ENCODE data around the gene APH1B.

GRCh38 chr15:63314409-63314808 is 37.0 kb downstream of the APH1B start:
- TF ChIP-seq ZFP30 (CRISPR knock-in tag; IDR thresholded peaks at IDR 0.05): no peak
- TF ChIP-seq ZNF8 (CRISPR knock-in tag; IDR thresholded peaks at IDR 0.05): no peak
- no peak for TF ChIP-seq CREB5 (CRISPR knock-in tag; IDR thresholded peaks at IDR 0.05; ENCODE audit: low read depth)
- no peak for TF ChIP-seq ARNTL (CRISPR knock-in tag; IDR thresholded peaks at IDR 0.05; ENCODE audit: borderline replicate concordance, low read depth)
- TF ChIP-seq, protein P1, sequence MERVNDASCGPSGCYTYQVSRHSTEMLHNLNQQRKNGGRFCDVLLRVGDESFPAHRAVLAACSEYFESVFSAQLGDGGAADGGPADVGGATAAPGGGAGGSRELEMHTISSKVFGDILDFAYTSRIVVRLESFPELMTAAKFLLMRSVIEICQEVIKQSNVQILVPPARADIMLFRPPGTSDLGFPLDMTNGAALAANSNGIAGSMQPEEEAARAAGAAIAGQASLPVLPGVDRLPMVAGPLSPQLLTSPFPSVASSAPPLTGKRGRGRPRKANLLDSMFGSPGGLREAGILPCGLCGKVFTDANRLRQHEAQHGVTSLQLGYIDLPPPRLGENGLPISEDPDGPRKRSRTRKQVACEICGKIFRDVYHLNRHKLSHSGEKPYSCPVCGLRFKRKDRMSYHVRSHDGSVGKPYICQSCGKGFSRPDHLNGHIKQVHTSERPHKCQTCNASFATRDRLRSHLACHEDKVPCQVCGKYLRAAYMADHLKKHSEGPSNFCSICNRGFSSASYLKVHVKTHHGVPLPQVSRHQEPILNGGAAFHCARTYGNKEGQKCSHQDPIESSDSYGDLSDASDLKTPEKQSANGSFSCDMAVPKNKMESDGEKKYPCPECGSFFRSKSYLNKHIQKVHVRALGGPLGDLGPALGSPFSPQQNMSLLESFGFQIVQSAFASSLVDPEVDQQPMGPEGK (CRISPR knock-in tag; IDR thresholded peaks at IDR 0.05; ENCODE audit: borderline replicate concordance): no peak
- no peak for TF ChIP-seq CSRNP3 (CRISPR knock-in tag; IDR thresholded peaks at IDR 0.05)
- no peak for TF ChIP-seq ISL1 (CRISPR knock-in tag; IDR thresholded peaks at IDR 0.05)
- TF ChIP-seq CSDC2 (CRISPR knock-in tag; IDR thresholded peaks at IDR 0.05): no peak
- no peak for TF ChIP-seq ZNF565 (CRISPR knock-in tag; conservative IDR thresholded peaks at IDR 0.05; ENCODE audit: low read depth)
- no peak for TF ChIP-seq PPARA (CRISPR knock-in tag; IDR thresholded peaks at IDR 0.05; ENCODE audit: borderline replicate concordance)
- TF ChIP-seq, protein P2, sequence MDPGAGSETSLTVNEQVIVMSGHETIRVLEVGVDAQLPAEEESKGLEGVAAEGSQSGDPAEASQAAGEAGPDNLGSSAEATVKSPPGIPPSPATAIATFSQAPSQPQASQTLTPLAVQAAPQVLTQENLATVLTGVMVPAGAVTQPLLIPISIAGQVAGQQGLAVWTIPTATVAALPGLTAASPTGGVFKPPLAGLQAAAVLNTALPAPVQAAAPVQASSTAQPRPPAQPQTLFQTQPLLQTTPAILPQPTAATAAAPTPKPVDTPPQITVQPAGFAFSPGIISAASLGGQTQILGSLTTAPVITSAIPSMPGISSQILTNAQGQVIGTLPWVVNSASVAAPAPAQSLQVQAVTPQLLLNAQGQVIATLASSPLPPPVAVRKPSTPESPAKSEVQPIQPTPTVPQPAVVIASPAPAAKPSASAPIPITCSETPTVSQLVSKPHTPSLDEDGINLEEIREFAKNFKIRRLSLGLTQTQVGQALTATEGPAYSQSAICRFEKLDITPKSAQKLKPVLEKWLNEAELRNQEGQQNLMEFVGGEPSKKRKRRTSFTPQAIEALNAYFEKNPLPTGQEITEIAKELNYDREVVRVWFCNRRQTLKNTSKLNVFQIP (CRISPR knock-in tag; IDR thresholded peaks at IDR 0.05; ENCODE audit: borderline replicate concordance, low read depth): no peak
- TF ChIP-seq TSHZ2 (CRISPR knock-in tag; IDR thresholded peaks at IDR 0.05): no peak
- no peak for TF ChIP-seq ZFP3 (CRISPR knock-in tag; IDR thresholded peaks at IDR 0.05)
- no peak for TF ChIP-seq OSR1 (CRISPR knock-in tag; IDR thresholded peaks at IDR 0.05)
